PC-3 (cell line): ENCODE measurements around the gene RNF169. TPM values are rescaled to one million over a fixed set of nuclear protein-coding genes. Genes with fewer than 3 reads are reported as not detected.

ENCODE experiments used
- ATAC-seq: fragments of 200-7000 bp; cut with Tn5 transposase; 2 replicates; pipeline ENCODE4 v1.9.1; 2020; ENCODE audit warnings: mild to moderate bottlenecking, moderate library complexity
- BruUV-seq: library from RNA; stranded (reverse); fragments of 400-500 nt; replicated peaks from 2 replicates; lab custom pipeline; 2021; lab: Mats Ljungman, UMichigan
- CTCF ChIA-PET: fragments of 300-600 bp; sonication (Branson Sonifier 250); formaldehyde crosslinking; loops from one replicate; lab custom pipeline; 2022; ENCODE audit warnings: antibody characterized with exemption; lab: Charles Lee
- POLR2A ChIA-PET: fragments of 300-600 bp; sonication (Branson Sonifier 250); formaldehyde crosslinking; loops from one replicate; lab custom pipeline; 2022; ENCODE audit warnings: antibody characterized with exemption; ENCODE audit not compliant: unreplicated experiment; lab: Charles Lee
- DNase-seq: peaks from one replicate; pipeline ENCODE4 v3.0.0-alpha.2; 2015
- H2AFZ ChIP-seq: fragments of 300-600 bp; sonication (generic); 2 replicates; pipeline ENCODE4 v1.6.0; 2016; ENCODE audit warnings: antibody characterized with exemption, low read length
- H3F3A ChIP-seq: fragments of 300-600 bp; sonication (generic); one replicate; pipeline ENCODE4 v1.6.0; 2017; ENCODE audit warnings: antibody characterized with exemption, low read length, control low read depth, mild to moderate bottlenecking; ENCODE audit not compliant: unreplicated experiment
- H3K27ac ChIP-seq: fragments of 300-600 bp; sonication (generic); 2 replicates; pipeline ENCODE4 v1.5.1; 2016; ENCODE audit warnings: mild to moderate bottlenecking, low read length
- H3K27me3 ChIP-seq: fragments of 300-600 bp; sonication (generic); 2 replicates; pipeline ENCODE4 v1.6.1; 2016; ENCODE audit warnings: low read length, mixed read lengths
- H3K36me3 ChIP-seq: fragments of 300-600 bp; sonication (generic); 2 replicates; pipeline ENCODE4 v1.6.1; 2016; ENCODE audit warnings: low read depth, mixed run types, low read length, mixed read lengths
- H3K4me1 ChIP-seq: fragments of 300-600 bp; sonication (generic); 2 replicates; pipeline ENCODE4 v1.5.1; 2016; ENCODE audit warnings: low read length; ENCODE audit not compliant: insufficient read depth
- H3K4me2 ChIP-seq: fragments of 300-600 bp; sonication (generic); 2 replicates; pipeline ENCODE4 v1.6.0; 2016; ENCODE audit warnings: low read length
- H3K4me3 ChIP-seq: fragments of 300-600 bp; sonication (generic); 2 replicates; pipeline ENCODE4 v1.5.1; 2016; ENCODE audit warnings: mild to moderate bottlenecking, low read length, mixed read lengths
- H3K79me2 ChIP-seq: fragments of 300-600 bp; sonication (generic); 2 replicates; pipeline ENCODE4 v1.6.1; 2017; ENCODE audit warnings: low read length, mixed read lengths
- H3K9ac ChIP-seq: fragments of 300-600 bp; sonication (generic); 2 replicates; pipeline ENCODE4 v1.6.0; 2016; ENCODE audit warnings: mild to moderate bottlenecking, low read length
- H3K9me2 ChIP-seq: fragments of 300-600 bp; sonication (generic); replicated peaks from 2 replicates; pipeline ENCODE4 v1.6.1; 2016; ENCODE audit warnings: mixed run types, low read length, mixed read lengths
- H3K9me3 ChIP-seq: fragments of 300-600 bp; sonication (generic); 2 replicates; pipeline ENCODE4 v1.6.1; 2016; ENCODE audit warnings: low read length, mixed read lengths
- H4K20me1 ChIP-seq: fragments of 300-600 bp; sonication (generic); 2 replicates; pipeline ENCODE4 v1.6.1; 2016; ENCODE audit warnings: low read length, mixed read lengths
- EZH2 ChIP-seq: fragments of 300-600 bp; sonication (generic); IDR thresholded peaks from one replicate; pipeline ENCODE4 v1.6.1; 2017; ENCODE audit warnings: antibody characterized with exemption, mild to moderate bottlenecking, low read length; ENCODE audit not compliant: unreplicated experiment
- EZH2phosphoT487 ChIP-seq: fragments of 300-600 bp; sonication (generic); IDR thresholded peaks from 2 replicates; pipeline ENCODE4 v1.6.1; 2018; ENCODE audit warnings: mild to moderate bottlenecking, antibody characterized with exemption, low read length, borderline replicate concordance
- intact Hi-C: fragments of 100-400 bp; cut with micrococcal nuclease; formaldehyde crosslinking; loops from 2 replicates; pipeline ENCODE4 v1.9.0; 2023
- total RNA-seq: library from RNA; depleted of rRNA; stranded (reverse); fragments of >200 nt; gene quantifications from 2 replicates; pipeline ENCODE4 v1.2.3, GENCODE V29; 2014
- TF ChIP-seq, protein P1 (sequence below): fragments of 300-600 bp; sonication (generic); conservative IDR thresholded peaks from 2 replicates; pipeline ENCODE4 v1.5.1; 2017; ENCODE audit warnings: antibody characterized with exemption, low read depth, mild to moderate bottlenecking, low read length

RNF169 gene
- total RNA-seq, 1 experiment from 2014 or later, result 20.4 TPM

DNA sequence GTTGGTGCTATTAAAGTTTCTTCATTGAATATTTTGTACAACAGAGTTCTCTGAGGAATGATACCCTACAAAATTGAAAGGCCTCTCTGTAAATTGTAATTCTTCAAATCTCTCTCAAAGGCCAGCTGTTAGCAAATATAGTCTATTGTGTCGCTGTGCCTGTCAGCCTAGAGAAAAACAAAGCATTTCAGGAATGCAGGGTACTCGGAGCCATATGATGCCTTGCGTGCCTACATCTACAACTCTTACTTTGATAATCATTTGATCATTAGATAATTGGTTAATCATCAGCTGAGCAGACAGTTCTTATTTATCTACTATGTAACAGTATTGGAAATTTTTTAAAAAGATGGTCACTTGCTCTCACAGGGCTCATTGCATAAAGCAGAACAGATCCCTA is 67.3 kb downstream of the RNF169 start:
- ATAC-seq, result no peak
- H3K27ac ChIP-seq, result no peak overlapping the region
- no peaks in the 10 kb centered on the region for H3K79me2 ChIP-seq
- no peaks in the 10 kb centered on the region for H3K9me2 ChIP-seq
- TF ChIP-seq, protein P1, sequence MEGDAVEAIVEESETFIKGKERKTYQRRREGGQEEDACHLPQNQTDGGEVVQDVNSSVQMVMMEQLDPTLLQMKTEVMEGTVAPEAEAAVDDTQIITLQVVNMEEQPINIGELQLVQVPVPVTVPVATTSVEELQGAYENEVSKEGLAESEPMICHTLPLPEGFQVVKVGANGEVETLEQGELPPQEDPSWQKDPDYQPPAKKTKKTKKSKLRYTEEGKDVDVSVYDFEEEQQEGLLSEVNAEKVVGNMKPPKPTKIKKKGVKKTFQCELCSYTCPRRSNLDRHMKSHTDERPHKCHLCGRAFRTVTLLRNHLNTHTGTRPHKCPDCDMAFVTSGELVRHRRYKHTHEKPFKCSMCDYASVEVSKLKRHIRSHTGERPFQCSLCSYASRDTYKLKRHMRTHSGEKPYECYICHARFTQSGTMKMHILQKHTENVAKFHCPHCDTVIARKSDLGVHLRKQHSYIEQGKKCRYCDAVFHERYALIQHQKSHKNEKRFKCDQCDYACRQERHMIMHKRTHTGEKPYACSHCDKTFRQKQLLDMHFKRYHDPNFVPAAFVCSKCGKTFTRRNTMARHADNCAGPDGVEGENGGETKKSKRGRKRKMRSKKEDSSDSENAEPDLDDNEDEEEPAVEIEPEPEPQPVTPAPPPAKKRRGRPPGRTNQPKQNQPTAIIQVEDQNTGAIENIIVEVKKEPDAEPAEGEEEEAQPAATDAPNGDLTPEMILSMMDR, result no peak
- TF ChIP-seq EZH2, result no peak
- TF ChIP-seq EZH2phosphoT487, result no peak
- ChIA-PET CTCF (interaction anchor here (0.6 kb wide), 1 partner anchor 330 kb away, joined by 3 read pairs; no protein-coding TSS in a partner anchor), POLR2A (no interaction called here)
- no peak overlapping the region for H3K9ac ChIP-seq
- peaks cover 15% of the 10 kb centered on the region for H3K36me3 ChIP-seq
- no peak overlapping the region for H3K4me2 ChIP-seq
- no peak overlapping the region for H2AFZ ChIP-seq
- intact Hi-C loops, result no loop called here
- no TSS peak for BruUV-seq
- DNase-seq, result no peak
- H3K9me3 ChIP-seq, result no peaks in the 10 kb centered on the region
- H3F3A ChIP-seq, result no peaks in the 10 kb centered on the region
- H3K4me1 ChIP-seq, result peaks cover 5% of the 10 kb centered on the region; the same call in 1 of the 2 replicates
- no peaks in the 10 kb centered on the region; the same call in 1 of the 2 replicates for H4K20me1 ChIP-seq
- no peak overlapping the region for H3K4me3 ChIP-seq
- H3K27me3 ChIP-seq, result no peaks in the 10 kb centered on the region

DNA sequence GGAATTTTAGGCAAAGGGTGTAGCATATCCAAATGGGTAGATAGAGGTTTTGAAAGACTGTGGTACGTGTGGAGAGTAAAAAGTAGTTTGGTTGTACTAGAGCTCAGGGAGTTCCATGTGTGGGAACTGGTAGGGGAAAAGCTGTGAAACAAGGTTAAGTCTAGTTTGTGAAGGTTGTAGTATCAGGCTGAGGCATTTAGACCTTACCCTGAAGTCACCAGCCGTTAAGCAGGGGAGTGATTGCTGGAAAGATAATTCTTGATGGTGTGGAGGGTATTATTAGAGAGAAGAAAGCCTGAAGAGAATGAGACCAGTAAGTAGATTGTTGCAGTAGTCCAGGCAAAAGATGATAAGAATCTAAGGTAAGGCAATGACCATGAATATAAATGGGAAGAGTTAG is 68.0 kb downstream of the RNF169 start:
- TF ChIP-seq EZH2phosphoT487, result no peak
- TF ChIP-seq EZH2, result no peak
- TF ChIP-seq, protein P1, result no peak
- Histone ChIP-seq H3K79me2 (no peaks in the 10 kb centered on the region), H3F3A (no peaks in the 10 kb centered on the region), H3K9me3 (no peaks in the 10 kb centered on the region), H2AFZ (no peak overlapping the region), H3K4me2 (no peak overlapping the region), H3K4me3 (no peak overlapping the region), H3K9ac (no peak overlapping the region), H3K27me3 (no peaks in the 10 kb centered on the region), H3K27ac (no peak overlapping the region), H4K20me1 (no peaks in the 10 kb centered on the region; the same call in 1 of the 2 replicates), H3K9me2 (no peaks in the 10 kb centered on the region), H3K36me3 (peaks cover 16% of the 10 kb centered on the region), H3K4me1 (peaks cover 5% of the 10 kb centered on the region; the same call in 1 of the 2 replicates)
- no peak for DNase-seq
- ChIA-PET POLR2A (no interaction called here), CTCF (no interaction called here)
- no peak for ATAC-seq
- BruUV-seq, result no TSS peak
- intact Hi-C loops, result no loop called here

DNA sequence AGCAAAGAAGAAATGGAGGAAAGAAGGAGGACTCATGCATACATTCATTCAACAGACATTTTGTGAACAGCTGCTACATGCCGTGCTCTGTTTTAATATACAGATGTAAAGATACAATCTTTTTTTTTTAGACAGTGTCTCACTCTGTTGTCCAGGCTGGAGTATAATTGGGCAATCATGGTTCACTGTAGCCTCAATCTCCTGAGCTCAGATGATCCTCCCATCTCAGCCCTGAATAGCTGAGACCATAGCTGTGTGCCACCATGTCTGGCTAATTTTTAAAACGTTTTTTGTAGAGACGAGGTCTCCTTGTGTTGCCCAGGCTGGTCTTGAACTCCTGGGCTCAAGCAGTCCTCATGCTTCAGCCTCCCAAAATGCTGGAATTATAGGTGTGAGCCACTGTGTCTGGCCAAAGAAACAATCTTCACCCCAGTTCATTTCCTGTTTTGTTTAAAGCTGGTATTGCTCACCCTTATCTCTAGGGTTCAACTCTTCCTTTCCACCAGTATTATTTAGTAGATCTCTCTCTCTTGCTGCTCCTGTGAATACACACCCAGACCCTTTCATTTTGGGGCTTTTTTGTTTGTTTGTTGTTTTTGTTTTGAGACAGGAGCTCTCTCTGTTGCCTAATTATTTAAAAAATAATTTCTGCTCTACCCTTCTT is 69.8 kb downstream of the RNF169 start:
- H3K4me1 ChIP-seq, result peaks cover 5% of the 10 kb centered on the region; the same call in 1 of the 2 replicates
- no peak overlapping the region for H3K4me2 ChIP-seq
- BruUV-seq, result TSS peak; percentile 19
- POLR2A ChIA-PET, result no interaction called here
- intact Hi-C loops, result no loop called here
- H3K27ac ChIP-seq, result no peak overlapping the region
- H3K9me3 ChIP-seq, result 0 out of 2 replicates have a peak, but pooled peaks cover 3% of the 10 kb centered on the region
- H3K79me2 ChIP-seq, result no peaks in the 10 kb centered on the region
- H4K20me1 ChIP-seq, result no peaks in the 10 kb centered on the region; the same call in 1 of the 2 replicates
- H3K4me3 ChIP-seq, result no peak overlapping the region
- DNase-seq, result no peak
- H3K9me2 ChIP-seq, result no peaks in the 10 kb centered on the region
- no peaks in the 10 kb centered on the region for H3K27me3 ChIP-seq
- TF ChIP-seq, protein P1, result no peak
- TF ChIP-seq EZH2phosphoT487 (no peak), EZH2 (no peak)
- no peak overlapping the region for H3K9ac ChIP-seq
- H2AFZ ChIP-seq, result no peak overlapping the region
- peaks cover 33% of the 10 kb centered on the region for H3K36me3 ChIP-seq
- ATAC-seq, result no peak
- H3F3A ChIP-seq, result no peaks in the 10 kb centered on the region
- CTCF ChIA-PET, result no interaction called here
